HG03439 (cell line): ENCODE data around the gene COG1.
A peak's percentile ranks its signal among the peaks of the same experiment; 100 is the strongest.

Experiments used
- ATAC-seq: cut with Tn5 transposase; IDR thresholded peaks from one replicate; pipeline ENCODE4 v1.9.1; 2021; ENCODE audit warnings: mild to moderate bottlenecking, moderate library complexity; ENCODE audit not compliant: unreplicated experiment

COG1 gene

GRCh38 chr17:73170324-73170723 is 22.5 kb upstream of the COG1 start:
- ATAC-seq: no peak

GRCh38 chr17:73172252-73172651 is 20.6 kb upstream of the COG1 start:
- ATAC-seq: no peak

GRCh38 chr17:73174126-73174525 is 18.7 kb upstream of the COG1 start:
- no peak for ATAC-seq

GRCh38 chr17:73175962-73176565 is 16.8 kb upstream of the COG1 start:
- no peak for ATAC-seq

GRCh38 chr17:73179387-73179786 is 13.5 kb upstream of the COG1 start:
- ATAC-seq: no peak

- no peak for ATAC-seq
These were observed 13.0 kb upstream of the COG1 start for GRCh38 chr17:73179878-73180277.

- ATAC-seq: no peak
These were observed 10.1 kb upstream of the COG1 start for GRCh38 chr17:73182616-73183310.

- no peak for ATAC-seq
These were observed 8.5 kb upstream of the COG1 start for GRCh38 chr17:73184136-73184993.

GRCh38 chr17:73186283-73187050 is 6.4 kb upstream of the COG1 start:
- no peak for ATAC-seq

GRCh38 chr17:73187203-73187769 is 5.6 kb upstream of the COG1 start:
- ATAC-seq: no peak

- no peak for ATAC-seq
These were observed 4.8 kb upstream of the COG1 start for GRCh38 chr17:73188011-73188410.

GRCh38 chr17:73189417-73190099 is 3.3 kb upstream of the COG1 start:
- ATAC-seq: no peak

GRCh38 chr17:73191443-73192205 is 1.2 kb upstream of the COG1 start:
- ATAC-seq: peak; percentile 31

GRCh38 chr17:73192206-73192893 is 505 bp upstream of the COG1 start:
- peak; percentile 50 for ATAC-seq

GRCh38 chr17:73194514-73195222 is 1.8 kb downstream of the COG1 start:
- no peak for ATAC-seq

GRCh38 chr17:73196500-73196899 is 3.6 kb downstream of the COG1 start:
- no peak for ATAC-seq

- ATAC-seq: no peak
These were observed 4.3 kb downstream of the COG1 start for GRCh38 chr17:73197161-73197560.

- no peak for ATAC-seq
These were observed 5.5 kb downstream of the COG1 start for GRCh38 chr17:73198201-73198929.
